NB4 (cell line): ENCODE data around the gene SHH.
A peak's percentile ranks its signal among the peaks of the same experiment; 100 is the strongest.

ENCODE experiments used
- DNase-seq: peaks from one replicate; pipeline ENCODE4 v3.0.0; 2010; ENCODE audit warnings: low read depth
- H3K4me3 ChIP-seq: one replicate; pipeline ENCODE4 v1.5.1; 2011; ENCODE audit warnings: mild to moderate bottlenecking, low read depth, low read length, moderate library complexity
- CTCF ChIP-seq: IDR thresholded peaks from one replicate; pipeline ENCODE4 v1.5.1; 2012; ENCODE audit warnings: low read depth, low read length
- MAX ChIP-seq: IDR thresholded peaks from 2 replicates; pipeline ENCODE4 v1.6.1; 2011; ENCODE audit warnings: low read depth, low read length
- MYC ChIP-seq: IDR thresholded peaks from 2 replicates; pipeline ENCODE4 v1.6.1; 2011; ENCODE audit warnings: low read depth, low read length
- POLR2A ChIP-seq: IDR thresholded peaks from 2 replicates; pipeline ENCODE4 v1.6.1; 2011; ENCODE audit warnings: mild to moderate bottlenecking; ENCODE audit not compliant: insufficient read length; ENCODE audit errors: extremely low read depth

Gene SHH

GRCh38 chr7:155765458-155765857 lies 46.8 kb downstream of the SHH start:
- no peak overlapping the region for H3K4me3 ChIP-seq
- no peak for DNase-seq
- no peak for TF ChIP-seq MAX
- TF ChIP-seq MYC: no peak
- no peak for TF ChIP-seq CTCF
- TF ChIP-seq POLR2A: no peak

- TF ChIP-seq MAX (no peak), POLR2A (no peak), MYC (no peak), CTCF (no peak)
- H3K4me3 ChIP-seq: no peak overlapping the region
- peak; percentile 25 for DNase-seq
Observed at GRCh38 chr7:155764438-155764793, 47.8 kb downstream of the SHH start.

- no peak overlapping the region for H3K4me3 ChIP-seq
- DNase-seq: peak; percentile 36
- TF ChIP-seq CTCF (no peak), MYC (0 out of 2 replicates have a peak, but pooled peaks have one; percentile 78), MAX (peak; percentile 83), POLR2A (no peak)
Observed at GRCh38 chr7:155763691-155764437, 48.4 kb downstream of the SHH start.

- DNase-seq: no peak
- H3K4me3 ChIP-seq: no peak overlapping the region
- no peak for TF ChIP-seq MAX
- TF ChIP-seq MYC: no peak
- no peak for TF ChIP-seq POLR2A
- no peak for TF ChIP-seq CTCF
Observed at GRCh38 chr7:155763122-155763521, 49.1 kb downstream of the SHH start.

GRCh38 chr7:155762655-155763054 lies 49.6 kb downstream of the SHH start:
- DNase-seq: no peak
- TF ChIP-seq MYC: no peak
- no peak for TF ChIP-seq MAX
- TF ChIP-seq POLR2A: no peak
- no peak for TF ChIP-seq CTCF
- H3K4me3 ChIP-seq: no peak overlapping the region
